ENCODE measurements around the gene KRTAP10-11. TPM values are rescaled to one million over a fixed set of nuclear protein-coding genes. Genes with fewer than 3 reads are reported as not detected.
"Not testable (repeated sequence)": the region's sequence is repeated elsewhere in the genome, so short reads cannot be mapped to it uniquely, and the experiment has no call there.

KRTAP10-11 gene
- polyA plus RNA-seq, 3 donors, result not detected

DNA sequence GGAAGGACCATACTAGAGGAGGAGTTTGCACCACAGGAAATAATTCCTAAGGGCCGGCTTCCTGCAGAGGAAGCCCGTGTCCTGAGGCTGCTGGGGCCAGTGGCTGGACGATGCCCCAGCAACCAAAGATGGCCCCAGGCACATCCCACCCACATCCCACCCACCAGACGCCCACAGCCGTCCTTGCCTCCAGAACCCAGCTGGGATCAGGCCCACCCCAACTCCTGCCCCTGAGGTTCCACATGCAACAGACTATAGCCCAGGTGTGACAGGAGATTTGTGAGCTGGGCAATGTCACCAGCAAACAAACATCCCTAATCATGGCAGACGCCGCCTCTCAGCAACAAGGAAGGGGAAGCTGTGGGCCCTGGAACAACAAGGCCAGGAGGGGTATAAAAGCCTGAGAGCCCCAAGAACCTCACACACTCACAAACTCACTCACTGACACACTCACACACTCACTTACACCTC, 19.5 kb upstream of the KRTAP10-11 start, which contains the start of gene KRTAP10-9:
Gene KRTAP10-9, plus strand, starts transcription at position 421 of the 471 bp plus-strand sequence. CDS start 79 bp downstream, outside the sequence.
- Mint-ChIP-seq H3K36me3 (no peaks in the 10 kb centered on the region), H3K9me3 (peaks cover 42 to 64% (median 55%) of the 10 kb centered on the region in 7 donors), H3K27ac (peak within 1 kb of the TSS in 1 of 7 donors; percentile 25), H3K4me3 (no peak within 1 kb of the TSS), H3K4me1 (no peaks in the 10 kb centered on the region), H3K27me3 (ENCODE audit: low read depth in 3 of 3) (peaks cover 7 to 14% (median 10%) of the 10 kb centered on the region in 3 donors)
- Histone ChIP-seq H3K4me2 (replicated peaks; ENCODE audit: extremely low read depth, low read length, poor library complexity, severe bottlenecking) (no peak within 1 kb of the TSS), H2AFZ (ENCODE audit: insufficient read depth, low read depth, low read length, poor library complexity, severe bottlenecking) (no peak within 1 kb of the TSS), H3K9me3 (replicated peaks in 1 of 2; ENCODE audit: control insufficient read depth in 1 of 2, insufficient read depth in 1 of 2, low read length in 2 of 2) (peaks cover 38% of the 10 kb centered on the region in 2 donors), H4K20me1 (ENCODE audit: insufficient read depth, low read length) (no peaks in the 10 kb centered on the region), H3K27me3 (ENCODE audit: control insufficient read depth in 2 of 2, insufficient read depth in 2 of 2, low read length in 2 of 2) (no peaks in the 10 kb centered on the region), H3K79me2 (ENCODE audit: insufficient read depth, low read length) (no peaks in the 10 kb centered on the region), H3K9ac (ENCODE audit: insufficient read depth, low read length, poor library complexity, severe bottlenecking) (no peak within 1 kb of the TSS), H3K36me3 (replicated peaks in 1 of 2; ENCODE audit: control insufficient read depth in 1 of 2, insufficient read depth in 2 of 2, low read length in 2 of 2) (no peaks in the 10 kb centered on the region), H3K27ac (ENCODE audit: low read depth in 1 of 2, low read length in 2 of 2) (no peak within 1 kb of the TSS), H3K4me1 (ENCODE audit: control insufficient read depth in 1 of 2, insufficient read depth in 2 of 2, low read length in 2 of 2) (no peaks in the 10 kb centered on the region), H3K4me3 (replicated peaks in 1 of 3; ENCODE audit: low read depth in 2 of 3, low read length in 3 of 3) (no peak within 1 kb of the TSS)
- TF ChIP-seq, protein P1, sequence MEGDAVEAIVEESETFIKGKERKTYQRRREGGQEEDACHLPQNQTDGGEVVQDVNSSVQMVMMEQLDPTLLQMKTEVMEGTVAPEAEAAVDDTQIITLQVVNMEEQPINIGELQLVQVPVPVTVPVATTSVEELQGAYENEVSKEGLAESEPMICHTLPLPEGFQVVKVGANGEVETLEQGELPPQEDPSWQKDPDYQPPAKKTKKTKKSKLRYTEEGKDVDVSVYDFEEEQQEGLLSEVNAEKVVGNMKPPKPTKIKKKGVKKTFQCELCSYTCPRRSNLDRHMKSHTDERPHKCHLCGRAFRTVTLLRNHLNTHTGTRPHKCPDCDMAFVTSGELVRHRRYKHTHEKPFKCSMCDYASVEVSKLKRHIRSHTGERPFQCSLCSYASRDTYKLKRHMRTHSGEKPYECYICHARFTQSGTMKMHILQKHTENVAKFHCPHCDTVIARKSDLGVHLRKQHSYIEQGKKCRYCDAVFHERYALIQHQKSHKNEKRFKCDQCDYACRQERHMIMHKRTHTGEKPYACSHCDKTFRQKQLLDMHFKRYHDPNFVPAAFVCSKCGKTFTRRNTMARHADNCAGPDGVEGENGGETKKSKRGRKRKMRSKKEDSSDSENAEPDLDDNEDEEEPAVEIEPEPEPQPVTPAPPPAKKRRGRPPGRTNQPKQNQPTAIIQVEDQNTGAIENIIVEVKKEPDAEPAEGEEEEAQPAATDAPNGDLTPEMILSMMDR (IDR thresholded peaks at IDR 0.05), result no peak
- intact Hi-C loops (cut with micrococcal nuclease), result no loop called here
- WGBS (ENCODE audit: insufficient coverage), result 44% methylated on average over 5 of the region's 7 CpGs
- no peak for DNase-seq

- Mint-ChIP-seq H3K9me3 (peaks cover 42 to 69% (median 58%) of the 10 kb centered on the region in 7 donors), H3K27ac (peak overlapping the region in 1 of 7 donors; percentile 25), H3K27me3 (ENCODE audit: low read depth in 3 of 3) (peaks cover 6 to 14% (median 8%) of the 10 kb centered on the region in 3 donors)
- H3K4me1 Mint-ChIP-seq; H2AFZ ChIP-seq (ENCODE audit: insufficient read depth, low read depth, low read length, poor library complexity, severe bottlenecking); H3K4me2 ChIP-seq (replicated peaks; ENCODE audit: extremely low read depth, low read length, poor library complexity, severe bottlenecking); H3K36me3 ChIP-seq (replicated peaks in 1 of 2; ENCODE audit: control insufficient read depth in 1 of 2, insufficient read depth in 2 of 2, low read length in 2 of 2); H3K4me1 ChIP-seq (ENCODE audit: control insufficient read depth in 1 of 2, insufficient read depth in 2 of 2, low read length in 2 of 2); H3K27me3 ChIP-seq (ENCODE audit: control insufficient read depth in 2 of 2, insufficient read depth in 2 of 2, low read length in 2 of 2); H3K36me3 Mint-ChIP-seq; DNase-seq; H3K27ac ChIP-seq (ENCODE audit: low read depth in 1 of 2, low read length in 2 of 2); H3K4me3 ChIP-seq (replicated peaks in 1 of 3; ENCODE audit: low read depth in 2 of 3, low read length in 3 of 3); H3K4me3 Mint-ChIP-seq; H3K9ac ChIP-seq (ENCODE audit: insufficient read depth, low read length, poor library complexity, severe bottlenecking); H4K20me1 ChIP-seq (ENCODE audit: insufficient read depth, low read length); H3K79me2 ChIP-seq (ENCODE audit: insufficient read depth, low read length); intact Hi-C loops (cut with micrococcal nuclease): not testable (repeated sequence)
- H3K9me3 ChIP-seq (replicated peaks in 1 of 2; ENCODE audit: control insufficient read depth in 1 of 2, insufficient read depth in 1 of 2, low read length in 2 of 2), result peaks cover 38 to 42% of the 10 kb centered on the region in 2 donors
- 84% methylated on average over 14 of the region's 20 CpGs for WGBS (ENCODE audit: insufficient coverage)
These were observed 18.9 kb upstream of the KRTAP10-11 start for GRCh38 chr21:44627181-44627822.

DNA sequence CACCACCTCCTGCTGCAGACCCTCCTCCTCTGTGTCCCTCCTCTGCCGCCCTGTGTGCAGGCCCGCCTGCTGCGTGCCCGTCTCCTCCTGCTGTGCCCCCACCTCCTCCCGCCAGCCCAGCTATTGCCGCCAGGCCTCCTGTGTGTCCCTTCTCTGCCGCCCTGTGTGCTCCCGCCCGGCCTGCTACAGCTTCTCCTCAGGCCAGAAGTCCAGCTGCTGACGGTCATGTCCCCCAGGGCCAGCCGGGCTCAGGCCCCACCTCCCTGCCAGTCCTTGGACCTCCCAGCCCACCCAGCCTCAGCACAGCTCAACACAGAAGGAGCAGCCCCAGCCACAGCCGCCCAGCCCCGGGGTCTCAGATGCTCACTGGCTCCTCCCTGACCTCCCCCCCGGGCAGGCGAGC, 18.4 kb upstream of the KRTAP10-11 start:
- H3K4me3 ChIP-seq (replicated peaks in 1 of 3; ENCODE audit: low read depth in 2 of 3, low read length in 3 of 3); H3K79me2 ChIP-seq (ENCODE audit: insufficient read depth, low read length); H3K4me3 Mint-ChIP-seq; H3K27ac Mint-ChIP-seq; H2AFZ ChIP-seq (ENCODE audit: insufficient read depth, low read depth, low read length, poor library complexity, severe bottlenecking); H3K27ac ChIP-seq (ENCODE audit: low read depth in 1 of 2, low read length in 2 of 2); H3K9ac ChIP-seq (ENCODE audit: insufficient read depth, low read length, poor library complexity, severe bottlenecking); H3K4me1 ChIP-seq (ENCODE audit: control insufficient read depth in 1 of 2, insufficient read depth in 2 of 2, low read length in 2 of 2); H3K27me3 ChIP-seq (ENCODE audit: control insufficient read depth in 2 of 2, insufficient read depth in 2 of 2, low read length in 2 of 2); H3K4me1 Mint-ChIP-seq; DNase-seq; H3K36me3 Mint-ChIP-seq; intact Hi-C loops (cut with micrococcal nuclease); H3K36me3 ChIP-seq (replicated peaks in 1 of 2; ENCODE audit: control insufficient read depth in 1 of 2, insufficient read depth in 2 of 2, low read length in 2 of 2); H3K4me2 ChIP-seq (replicated peaks; ENCODE audit: extremely low read depth, low read length, poor library complexity, severe bottlenecking); H4K20me1 ChIP-seq (ENCODE audit: insufficient read depth, low read length): not testable (repeated sequence)
- H3K9me3 ChIP-seq (replicated peaks in 1 of 2; ENCODE audit: control insufficient read depth in 1 of 2, insufficient read depth in 1 of 2, low read length in 2 of 2), result peaks cover 37 to 39% of the 10 kb centered on the region in 2 donors
- 52% methylated on average over 7 of the region's 15 CpGs for WGBS (ENCODE audit: insufficient coverage)
- Mint-ChIP-seq H3K27me3 (ENCODE audit: low read depth in 3 of 3) (peaks cover 6 to 18% (median 7%) of the 10 kb centered on the region in 3 donors), H3K9me3 (peaks cover 38 to 70% (median 56%) of the 10 kb centered on the region in 7 donors)
